Suppressor macrophage treated with lipopolysaccharide for 4 hours (primary cell): ENCODE results near the gene DCTD.

Source experiments
- DNase-seq: peaks from one replicate; pipeline ENCODE4 v3.0.0-alpha.2; 2020

Gene DCTD

DNA sequence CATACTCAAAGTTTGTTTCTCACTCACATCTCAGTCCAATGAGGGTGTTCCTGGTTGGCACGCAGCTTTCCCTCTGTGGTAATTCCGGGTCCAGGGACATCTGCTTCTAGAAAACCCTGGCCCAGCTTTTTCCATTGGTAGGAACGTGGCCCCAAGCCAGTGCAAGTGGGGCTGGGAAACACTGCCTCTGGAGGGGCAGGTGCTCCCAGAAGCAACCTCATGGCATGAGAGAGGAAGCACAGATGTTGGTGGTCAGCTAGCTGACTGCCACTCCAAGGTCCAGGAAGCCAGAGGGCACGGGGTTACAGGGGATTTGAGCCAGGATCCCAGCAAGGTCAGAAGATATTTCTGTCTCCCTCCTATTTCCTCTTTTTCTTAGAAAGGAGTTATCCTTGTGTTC is 47.5 kb downstream of the DCTD start:
- no peak for DNase-seq

DNA sequence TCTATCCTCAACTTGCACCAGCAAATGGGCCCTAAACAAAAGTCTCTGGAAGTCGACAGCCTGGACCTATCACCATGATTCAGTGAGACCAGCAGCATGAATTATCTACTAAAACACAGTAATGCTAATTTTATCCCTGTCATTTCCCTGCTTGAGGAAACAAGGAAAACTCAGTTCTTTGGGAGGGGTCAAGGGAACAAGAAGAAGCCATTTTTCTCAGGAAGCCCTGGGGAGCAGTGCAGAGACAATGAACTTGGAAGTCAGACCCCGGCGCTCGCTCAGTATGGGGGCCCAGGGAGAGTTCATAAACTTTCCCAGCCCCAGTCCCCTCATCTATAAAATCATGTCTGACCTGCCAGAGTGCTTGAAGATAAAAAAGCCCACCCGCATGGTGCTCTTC is 50.4 kb downstream of the DCTD start:
- DNase-seq, result no peak

DNA sequence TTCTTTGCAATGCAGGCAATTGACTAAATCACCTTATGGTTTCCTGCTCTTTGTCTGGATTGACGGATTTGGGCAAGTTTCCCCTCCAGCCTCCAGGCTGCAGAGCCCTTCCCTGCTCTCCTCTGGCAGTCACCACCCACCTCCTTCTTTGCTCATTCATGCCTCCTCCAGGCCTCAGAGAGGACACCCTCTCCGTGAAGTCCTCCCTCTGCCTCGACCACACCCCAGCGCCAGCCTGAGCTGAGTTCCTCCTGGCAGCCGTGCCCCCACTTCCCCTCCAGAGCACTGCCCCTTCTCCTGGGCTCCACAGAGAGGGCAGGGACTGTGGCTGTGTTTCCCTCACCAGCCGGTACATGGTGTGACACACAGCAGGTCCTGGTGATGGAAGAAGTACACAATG is 53.7 kb downstream of the DCTD start:
- peak; percentile 0 for DNase-seq

- DNase-seq, result no peak
Observed at GRCh38 chr4:182862921-182863320, 54.3 kb downstream of the DCTD start.

GRCh38 chr4:182862141-182862875 is 54.9 kb downstream of the DCTD start:
- no peak for DNase-seq

- DNase-seq, result no peak
Observed at GRCh38 chr4:182861346-182861745, 55.8 kb downstream of the DCTD start.

DNA sequence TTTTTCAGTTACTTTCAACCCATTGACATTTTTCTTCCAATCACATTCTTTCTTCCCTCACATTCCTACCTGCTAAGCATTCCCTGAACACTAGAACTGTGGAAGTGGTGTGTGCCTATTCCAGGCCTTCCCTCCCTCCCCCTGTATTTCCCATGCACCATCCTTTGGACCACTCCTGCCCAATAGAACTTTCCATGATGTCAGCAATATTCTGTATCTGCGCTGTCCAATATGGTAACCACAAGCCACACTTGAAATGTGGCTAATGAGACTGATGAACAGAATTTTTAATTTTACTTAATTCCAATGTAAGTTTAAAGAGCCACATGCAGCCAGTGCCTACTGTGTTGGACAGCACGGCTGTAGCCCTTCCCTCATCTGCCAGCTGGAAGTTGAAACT is 57.5 kb downstream of the DCTD start:
- DNase-seq, result no peak

GRCh38 chr4:182858711-182859110 is 58.5 kb downstream of the DCTD start:
- no peak for DNase-seq

GRCh38 chr4:182856862-182857261 is 60.3 kb downstream of the DCTD start:
- DNase-seq, result no peak

GRCh38 chr4:182855877-182856276 is 61.3 kb downstream of the DCTD start:
- no peak for DNase-seq

DNA sequence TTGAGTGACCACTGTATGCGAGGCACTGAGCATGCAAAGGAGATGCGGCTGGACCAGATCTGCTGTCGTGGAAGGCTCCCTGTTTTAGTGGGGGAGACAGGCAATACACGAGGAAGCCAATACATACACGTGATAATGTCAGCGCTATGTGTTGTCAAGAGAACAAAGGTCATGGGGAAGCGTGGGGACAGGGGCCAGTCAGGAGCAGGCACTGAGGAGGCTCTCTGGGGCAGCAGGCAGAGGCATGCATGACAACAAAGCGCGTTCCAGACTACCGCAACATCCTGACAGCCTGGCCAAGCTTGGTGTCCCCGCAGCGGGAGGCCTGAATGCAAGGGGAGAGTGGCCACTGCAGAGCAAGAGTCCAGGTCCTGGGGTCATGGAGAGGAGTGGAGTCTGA is 61.9 kb downstream of the DCTD start:
- no peak for DNase-seq

DNA sequence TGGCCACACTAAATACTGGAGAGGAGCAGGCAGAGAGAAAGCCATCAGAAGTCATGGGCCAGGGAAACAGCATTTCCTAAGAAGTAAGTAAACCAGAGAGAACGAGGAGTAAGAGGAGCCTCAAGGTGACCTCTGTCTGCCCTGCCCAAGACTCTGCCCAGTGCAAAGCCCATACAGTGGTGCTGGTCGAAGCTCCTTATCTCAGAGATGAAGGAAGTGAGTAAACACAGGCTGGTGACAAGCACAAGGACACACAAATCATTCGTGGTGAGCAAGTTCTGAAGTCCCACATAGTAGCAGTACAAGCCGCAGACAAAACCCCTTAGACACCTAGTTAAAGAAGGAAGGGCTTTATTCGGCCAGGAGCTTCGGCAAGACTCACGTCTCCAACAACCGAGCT is 62.7 kb downstream of the DCTD start:
- no peak for DNase-seq

- no peak for DNase-seq
Observed at GRCh38 chr4:182853731-182854330, 63.4 kb downstream of the DCTD start.

DNA sequence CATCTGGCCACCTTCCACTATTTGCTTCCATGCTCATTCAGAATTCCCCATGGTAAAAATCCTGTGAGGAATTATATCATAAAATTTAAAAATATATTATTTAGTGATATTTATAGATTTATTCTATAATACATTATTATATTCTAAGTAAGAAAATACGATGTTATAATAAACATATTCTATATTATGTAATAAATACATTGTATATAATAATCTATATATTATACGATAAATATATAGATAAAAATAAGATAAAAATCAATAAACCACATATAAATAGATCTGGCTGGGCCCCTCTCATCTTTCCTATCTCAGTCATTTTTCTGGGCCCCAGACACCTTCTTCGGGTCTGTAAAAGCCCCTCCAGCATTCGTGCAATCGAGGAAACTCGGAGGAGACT is 68.5 kb downstream of the DCTD start:
- DNase-seq, result no peak

DNA sequence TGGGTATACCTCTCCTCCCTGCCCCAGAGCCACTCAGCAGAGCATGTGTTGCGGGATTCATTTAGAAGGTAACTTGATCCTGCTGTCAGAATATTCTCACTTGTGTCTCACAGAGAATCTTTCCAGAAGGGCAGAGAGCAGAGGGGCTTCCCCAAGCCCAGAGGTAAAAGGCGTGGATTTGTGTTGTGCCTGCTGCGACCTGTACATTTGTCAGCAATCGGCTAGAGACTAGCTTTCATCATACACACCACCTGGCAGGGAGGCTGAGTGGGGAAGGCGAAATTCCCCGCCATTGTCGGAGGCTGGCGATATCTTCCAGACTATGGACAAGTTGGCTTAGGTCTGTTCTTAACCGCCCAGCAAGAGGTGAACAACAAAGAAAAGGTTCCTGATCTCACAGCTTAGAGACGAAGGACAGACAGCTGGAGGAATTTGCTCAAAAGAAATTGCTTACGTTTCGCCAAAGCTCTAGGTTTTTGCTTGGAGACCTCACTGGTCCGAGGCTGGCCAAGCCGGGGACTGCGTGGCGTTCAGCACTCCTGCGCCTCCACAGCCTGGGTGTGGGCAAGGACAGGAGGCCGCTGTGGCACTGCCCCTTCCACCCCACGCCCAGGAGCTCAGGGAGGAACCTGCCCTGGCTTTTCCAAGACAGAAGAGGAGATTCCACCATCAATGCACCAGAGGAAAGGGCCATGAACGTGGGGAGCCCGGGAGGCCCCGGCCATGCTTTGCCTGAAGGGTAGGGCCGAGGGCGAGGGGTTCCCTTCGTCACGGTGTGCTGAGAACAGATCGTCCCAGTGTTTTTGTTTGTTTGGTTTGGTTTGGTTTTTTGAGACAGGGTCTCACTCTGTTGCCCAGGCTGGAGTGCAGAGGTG is 69.4 kb downstream of the DCTD start:
- no peak for DNase-seq

DNA sequence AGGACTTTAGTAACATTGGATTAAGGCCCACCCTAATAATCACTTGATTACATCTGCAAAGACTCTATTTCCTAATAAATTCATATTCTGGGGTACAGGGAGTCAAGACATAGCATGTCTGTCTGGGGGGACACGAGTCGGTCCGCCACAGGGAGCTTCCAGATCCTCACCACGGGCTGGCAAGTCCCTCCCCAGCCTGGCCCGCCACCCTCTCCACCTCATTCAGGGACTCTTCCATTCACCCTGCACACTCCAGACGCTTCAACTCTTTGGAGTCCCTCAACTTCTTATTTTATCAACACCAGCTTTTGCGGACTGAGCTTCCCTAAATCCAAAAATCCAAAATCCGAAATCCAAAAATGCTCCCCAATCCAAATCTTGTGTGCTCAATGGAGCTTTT is 71.2 kb downstream of the DCTD start:
- DNase-seq, result no peak

- no peak for DNase-seq
Observed at GRCh38 chr4:182845618-182846017, 71.6 kb downstream of the DCTD start.

- DNase-seq, result no peak
Observed at GRCh38 chr4:182843808-182844325, 73.3 kb downstream of the DCTD start.

GRCh38 chr4:182842759-182843390 is 74.3 kb downstream of the DCTD start:
- DNase-seq, result no peak

GRCh38 chr4:182842104-182842600 is 75.0 kb downstream of the DCTD start:
- no peak for DNase-seq

DNA sequence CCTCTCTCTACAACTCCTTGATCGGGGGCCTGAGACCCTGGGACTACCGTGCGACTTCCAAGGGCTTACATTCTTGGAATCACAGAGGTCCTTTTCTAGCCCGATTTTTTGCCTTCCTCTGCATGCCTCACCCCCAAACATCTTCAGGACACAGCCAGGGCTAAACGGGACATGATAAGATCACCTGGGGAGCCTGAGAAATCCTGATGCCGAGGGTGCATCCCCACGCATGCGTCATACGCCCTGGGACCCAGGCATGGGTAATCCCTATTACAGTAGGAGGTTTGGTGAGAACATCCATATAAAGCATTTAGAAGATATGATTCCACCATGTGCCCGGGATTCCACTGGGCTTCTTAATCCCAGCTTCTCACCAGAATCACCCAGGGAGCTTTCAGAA is 77.1 kb downstream of the DCTD start:
- DNase-seq, result no peak
